NCI-H446 (cell line): Measurements from ENCODE around the gene GLUD2.
"Not testable (repeated sequence)": the region's sequence is repeated elsewhere in the genome, so short reads cannot be mapped to it uniquely, and the experiment has no call there.

Source experiments
- DNase-seq, 2 experiments: peaks; one replicate each; lab custom pipeline; 2025; lab: John Stamatoyannopoulos, UW

GLUD2 gene

DNA sequence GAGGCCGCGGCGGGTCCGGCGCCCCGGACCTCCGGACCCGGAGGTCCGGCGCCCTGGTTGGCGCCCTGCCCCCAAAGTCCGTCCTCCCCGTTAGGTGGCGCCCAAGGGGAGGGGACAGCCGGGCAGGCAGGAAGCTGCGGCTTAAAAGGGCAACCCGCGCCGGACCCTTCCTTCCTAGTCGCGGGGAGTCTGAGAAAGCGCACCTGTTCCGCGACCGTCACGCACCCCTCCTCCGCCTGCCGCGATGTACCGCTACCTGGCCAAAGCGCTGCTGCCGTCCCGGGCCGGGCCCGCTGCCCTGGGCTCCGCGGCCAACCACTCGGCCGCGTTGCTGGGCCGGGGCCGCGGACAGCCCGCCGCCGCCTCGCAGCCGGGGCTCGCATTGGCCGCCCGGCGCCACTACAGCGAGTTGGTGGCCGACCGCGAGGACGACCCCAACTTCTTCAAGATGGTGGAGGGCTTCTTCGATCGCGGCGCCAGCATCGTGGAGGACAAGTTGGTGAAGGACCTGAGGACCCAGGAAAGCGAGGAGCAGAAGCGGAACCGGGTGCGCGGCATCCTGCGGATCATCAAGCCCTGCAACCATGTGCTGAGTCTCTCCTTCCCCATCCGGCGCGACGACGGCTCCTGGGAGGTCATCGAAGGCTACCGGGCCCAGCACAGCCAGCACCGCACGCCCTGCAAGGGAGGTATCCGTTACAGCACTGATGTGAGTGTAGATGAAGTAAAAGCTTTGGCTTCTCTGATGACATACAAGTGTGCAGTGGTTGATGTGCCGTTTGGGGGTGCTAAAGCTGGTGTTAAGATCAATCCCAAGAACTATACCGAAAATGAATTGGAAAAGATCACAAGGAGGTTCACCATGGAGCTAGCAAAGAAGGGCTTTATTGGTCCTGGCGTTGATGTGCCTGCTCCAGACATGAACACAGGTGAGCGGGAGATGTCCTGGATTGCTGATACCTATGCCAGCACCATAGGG lies at the start of gene GLUD2:
GLUD2 (plus strand) TSS at position 170 of the 979 bp plus-strand sequence; CDS start at position 245, 75 bp downstream.
- not testable (repeated sequence) for DNase-seq

DNA sequence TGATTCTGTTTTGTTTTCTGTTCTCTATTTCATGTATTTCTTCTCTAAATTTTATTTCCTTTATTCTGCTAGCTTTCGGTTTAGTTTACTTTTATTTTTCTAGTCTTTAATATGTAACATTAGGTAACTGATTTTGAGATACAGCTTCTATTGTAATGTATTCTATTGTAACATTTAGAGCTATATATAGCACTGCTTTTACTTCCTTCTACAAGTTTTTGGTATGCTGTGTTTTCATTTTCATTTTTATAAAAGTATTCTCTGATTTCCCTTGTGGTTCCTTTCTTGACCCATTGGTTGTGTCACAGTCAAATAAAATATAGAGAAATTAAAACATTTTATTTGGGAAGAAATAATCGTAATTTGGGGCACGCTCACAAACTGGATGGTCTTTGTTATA lies 48.0 kb upstream of the GLUD2 start:
- DNase-seq, result no peak

DNA sequence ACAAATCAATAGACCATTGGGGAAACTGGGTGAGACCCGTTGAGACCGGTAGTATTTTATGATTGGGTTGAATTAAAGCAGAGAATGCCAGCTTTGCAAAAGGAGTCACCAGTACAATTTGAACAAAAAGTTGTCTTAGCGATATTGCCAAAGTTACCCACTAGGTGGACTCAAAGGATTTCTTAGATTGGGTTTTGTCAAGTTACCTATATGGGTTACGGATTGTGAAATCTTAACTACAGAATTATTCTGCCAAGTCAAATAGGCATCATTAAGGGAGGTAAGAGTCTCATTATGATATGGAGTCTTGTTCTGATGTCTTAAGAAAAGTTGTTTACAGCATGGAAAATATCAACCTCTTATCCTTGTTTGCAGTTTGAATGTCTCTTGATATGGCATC lies 46.8 kb upstream of the GLUD2 start:
- no peak for DNase-seq

DNA sequence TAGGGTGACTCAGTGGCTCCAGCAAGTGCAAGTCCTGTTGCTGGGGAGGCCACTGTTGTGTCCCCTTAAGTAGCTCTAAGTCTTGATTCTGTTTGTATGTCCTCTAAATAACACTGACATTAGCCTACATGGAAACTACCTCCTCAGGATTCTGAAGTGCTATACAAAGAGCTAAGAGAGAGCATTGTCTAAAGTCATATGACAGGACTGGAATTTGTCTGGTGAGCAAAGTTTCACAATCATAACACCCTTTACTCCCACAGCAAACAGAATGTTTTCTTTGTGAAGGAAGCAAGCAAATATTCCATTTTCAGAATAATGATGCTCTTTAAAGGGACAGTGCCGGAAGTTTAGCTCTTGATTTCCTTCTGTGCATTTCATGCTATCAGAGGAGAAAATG lies 38.5 kb upstream of the GLUD2 start:
- no peak for DNase-seq

DNA sequence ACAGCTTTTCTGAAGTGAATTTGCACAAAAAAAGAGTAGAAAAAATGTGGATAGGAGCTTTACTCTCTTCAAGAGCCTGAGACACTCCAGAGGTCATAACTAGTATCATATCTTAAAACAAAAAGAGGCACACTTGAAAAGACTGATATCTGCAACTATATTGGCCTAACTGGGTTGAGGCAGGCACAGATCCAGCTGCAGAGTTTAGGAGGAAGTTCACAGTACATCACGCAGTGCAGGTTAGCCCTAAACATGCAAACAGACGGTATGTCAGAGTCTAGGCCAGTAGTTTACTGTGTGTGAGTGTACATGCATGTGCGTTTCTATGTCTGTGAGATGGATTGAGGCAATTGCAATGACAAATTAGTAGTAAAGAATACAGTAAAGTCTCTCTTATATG lies 37.6 kb upstream of the GLUD2 start:
- DNase-seq, result no peak

DNA sequence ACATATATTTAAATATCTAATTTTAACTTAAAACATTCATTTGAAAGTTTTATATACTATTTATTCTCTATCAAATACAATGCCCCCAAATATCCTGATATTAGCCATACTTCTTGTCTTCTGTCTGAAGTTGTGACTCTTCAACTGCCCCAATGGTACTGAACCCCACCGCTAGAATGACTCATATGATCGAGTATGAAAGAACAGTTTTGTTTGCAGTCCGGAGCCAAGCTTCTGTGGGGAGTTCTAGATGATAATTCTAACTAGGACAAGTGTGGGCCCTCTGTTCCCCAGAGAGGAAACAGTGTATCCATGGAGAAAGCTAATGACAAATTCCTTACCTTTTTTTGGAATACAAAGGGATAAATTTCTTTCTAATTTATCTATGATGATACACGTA lies 37.2 kb upstream of the GLUD2 start:
- no peak for DNase-seq

DNA sequence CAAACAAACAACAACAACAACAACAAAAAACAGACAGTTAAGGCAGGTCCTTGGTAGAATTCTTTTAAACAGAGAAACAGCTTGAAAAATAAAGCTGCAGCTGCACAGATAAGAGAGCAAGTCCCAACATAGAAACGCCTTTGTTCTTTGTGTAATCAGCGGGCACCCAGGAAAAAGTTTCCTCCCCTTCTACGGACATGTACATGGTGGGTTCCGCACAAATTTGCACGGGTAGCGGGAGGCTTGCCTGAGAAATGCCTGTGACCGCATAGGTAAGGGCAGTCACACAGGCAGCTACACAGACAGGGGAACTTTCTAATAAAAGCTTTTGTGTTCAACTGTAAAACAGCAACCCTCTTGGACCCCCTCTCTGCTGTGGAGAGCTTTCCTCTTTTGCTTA lies 36.2 kb upstream of the GLUD2 start:
- no peak for DNase-seq

DNA sequence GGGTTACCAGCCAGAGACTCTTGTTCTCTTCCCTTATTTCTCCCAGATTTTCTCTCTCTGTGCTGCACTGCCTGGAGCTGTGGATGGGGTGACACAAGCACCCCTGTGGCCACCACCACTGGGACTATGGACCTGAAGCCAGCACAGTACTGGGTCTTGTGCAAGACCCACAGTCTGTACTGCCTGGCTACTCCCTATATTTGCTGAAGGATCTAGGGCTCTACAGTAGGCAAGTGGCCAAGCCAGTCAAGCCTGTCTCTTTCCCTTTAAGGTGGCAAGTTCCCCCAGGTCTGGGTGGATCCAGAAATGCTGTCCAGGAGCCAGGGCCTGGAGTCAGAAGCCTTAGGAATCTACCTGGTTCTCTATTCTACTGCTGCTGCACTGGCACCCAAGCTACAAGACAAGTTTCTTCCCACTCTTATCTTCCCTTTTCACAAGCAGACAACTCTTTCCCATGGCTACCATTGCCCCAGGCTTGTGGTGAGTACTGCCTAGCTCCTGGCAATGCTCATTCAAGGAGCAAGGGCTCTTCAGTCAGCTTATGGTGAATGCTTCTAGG lies 33.4 kb upstream of the GLUD2 start:
- DNase-seq, result no peak

DNA sequence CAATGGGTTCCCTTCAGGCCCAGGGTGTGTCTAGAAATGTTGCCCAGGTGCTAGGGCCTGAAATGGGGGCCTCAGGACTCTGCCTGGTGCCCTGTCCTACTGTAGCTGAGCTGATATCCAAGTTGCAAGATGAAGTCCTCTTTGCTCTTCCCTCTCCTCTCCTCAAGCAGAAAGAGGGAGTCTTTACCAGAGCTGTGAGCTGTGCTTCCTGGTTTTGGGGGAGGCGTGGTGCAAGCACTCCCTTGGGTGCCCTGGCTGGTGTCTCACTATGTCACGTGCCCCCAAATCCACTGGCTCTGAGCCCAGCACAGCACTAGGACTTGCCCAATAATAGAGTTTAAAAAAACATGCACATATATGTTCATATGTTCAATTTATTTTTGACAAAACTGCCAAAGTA lies 32.6 kb upstream of the GLUD2 start:
- DNase-seq, result no peak

DNA sequence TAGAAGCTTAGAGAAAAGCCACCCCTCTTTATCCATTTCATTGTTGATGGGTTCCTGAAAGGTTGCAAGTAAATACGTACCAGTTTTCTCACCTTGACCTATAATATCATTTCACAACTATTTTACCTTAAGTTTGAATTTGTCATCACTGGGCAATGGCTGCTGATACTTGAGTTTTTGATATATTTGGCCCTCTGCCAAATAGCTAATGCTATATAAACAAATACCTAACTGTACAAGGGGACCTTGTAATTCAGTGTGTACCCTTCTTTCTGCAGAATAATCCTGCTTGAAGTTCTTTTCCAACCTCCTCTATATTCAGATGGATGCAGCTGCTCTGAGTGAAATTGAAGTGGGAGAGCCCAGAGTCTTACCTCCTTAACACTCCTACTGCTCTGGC lies 19.0 kb upstream of the GLUD2 start:
- DNase-seq, result no peak

DNA sequence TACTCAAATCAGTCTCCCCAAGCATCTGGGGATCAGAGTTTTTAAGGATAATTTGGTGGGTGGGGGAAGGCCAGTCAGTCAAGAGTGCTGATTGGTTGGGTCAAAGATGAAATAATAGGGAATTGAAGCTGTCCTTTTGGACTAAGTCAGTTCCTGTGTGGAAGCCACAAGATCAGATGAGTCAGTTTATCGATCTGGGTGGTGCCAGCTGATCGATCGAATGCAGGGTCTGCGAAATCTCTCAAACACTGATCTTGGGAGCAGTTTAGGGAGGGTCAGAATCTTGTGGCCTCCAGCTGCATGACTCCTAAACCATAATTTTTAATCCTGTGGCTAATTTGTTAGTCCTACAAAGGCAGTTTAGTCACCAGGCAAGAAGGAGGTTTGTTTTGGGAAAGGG lies 17.3 kb upstream of the GLUD2 start:
- no peak for DNase-seq

DNA sequence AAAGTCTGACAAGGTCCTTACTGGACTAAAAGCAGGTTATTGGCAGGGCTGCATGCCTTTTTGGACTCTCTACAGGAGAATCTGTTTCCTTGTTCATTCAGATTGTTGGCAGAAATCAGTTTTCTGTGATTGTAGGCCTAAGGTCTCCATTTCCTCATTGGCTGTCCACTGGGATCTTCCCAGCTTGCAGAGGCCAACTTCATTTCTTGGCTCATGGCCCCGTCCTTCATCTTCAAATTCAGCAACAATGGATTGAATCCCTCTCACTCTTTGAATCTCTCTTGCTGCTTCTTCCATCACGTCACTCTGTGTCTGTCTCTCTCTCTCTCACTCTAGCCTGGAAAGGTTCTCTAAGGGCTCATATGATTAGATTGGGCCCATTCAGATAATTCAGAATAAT lies 14.9 kb upstream of the GLUD2 start:
- no peak for DNase-seq

DNA sequence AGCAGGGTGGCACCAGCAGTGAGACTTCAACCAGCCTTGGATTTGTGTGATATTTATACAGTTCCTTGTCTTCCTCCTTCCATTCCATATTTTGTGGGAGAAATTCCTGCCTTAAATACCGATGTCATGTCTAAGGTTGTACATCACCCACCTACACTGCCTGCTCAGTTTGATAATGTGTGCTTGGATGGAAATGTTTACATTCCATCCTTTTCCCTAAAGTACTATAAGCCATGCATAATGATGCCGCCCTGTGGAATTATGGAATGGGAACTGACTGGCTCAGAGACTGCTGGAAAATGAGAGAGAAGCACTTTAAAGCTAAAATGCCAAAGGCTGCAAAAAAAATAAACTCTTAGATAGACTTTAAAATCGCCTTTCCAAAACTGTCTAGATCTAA lies 11.3 kb upstream of the GLUD2 start:
- DNase-seq, result no peak

DNA sequence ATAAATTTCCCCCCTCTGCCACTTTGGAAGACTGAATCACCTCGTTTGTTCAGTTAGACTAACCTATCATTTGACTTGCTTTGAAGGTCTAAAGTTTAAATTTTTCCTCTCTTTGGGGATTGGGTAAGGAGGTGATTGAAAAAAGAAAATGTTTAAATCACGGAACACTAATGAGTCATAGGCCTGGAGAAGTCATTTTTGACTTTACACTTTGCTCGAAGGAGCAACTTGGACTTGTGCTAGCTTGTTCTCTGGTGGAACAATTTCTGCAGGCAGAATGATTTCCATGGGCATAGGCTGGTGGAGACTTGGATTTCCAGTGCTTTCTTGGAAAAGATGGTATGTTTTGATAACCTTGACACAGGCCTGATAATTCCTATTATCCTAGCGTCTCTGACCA lies 10.5 kb upstream of the GLUD2 start:
- DNase-seq, result no peak

DNA sequence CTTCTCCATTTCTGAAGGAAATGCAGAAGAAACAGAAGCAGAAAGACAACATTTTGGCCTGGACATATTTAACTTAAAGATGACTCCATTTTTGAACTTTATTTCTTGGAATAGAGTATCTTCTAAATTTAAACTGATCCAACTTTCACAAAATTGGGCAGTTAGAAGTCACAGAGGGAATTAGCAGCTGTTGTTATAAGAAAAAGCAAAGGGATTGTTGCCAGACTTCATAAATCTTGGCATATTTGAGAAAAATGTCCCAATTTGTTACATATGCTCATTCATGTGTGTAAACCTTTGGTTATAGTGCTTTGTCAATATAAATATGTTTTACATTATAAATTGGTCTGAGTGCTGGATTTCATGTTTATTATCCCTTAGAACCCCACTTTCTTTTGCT lies 3.4 kb downstream of the GLUD2 start:
- DNase-seq, result peak in 1 of 2 experiments; percentile 0

DNA sequence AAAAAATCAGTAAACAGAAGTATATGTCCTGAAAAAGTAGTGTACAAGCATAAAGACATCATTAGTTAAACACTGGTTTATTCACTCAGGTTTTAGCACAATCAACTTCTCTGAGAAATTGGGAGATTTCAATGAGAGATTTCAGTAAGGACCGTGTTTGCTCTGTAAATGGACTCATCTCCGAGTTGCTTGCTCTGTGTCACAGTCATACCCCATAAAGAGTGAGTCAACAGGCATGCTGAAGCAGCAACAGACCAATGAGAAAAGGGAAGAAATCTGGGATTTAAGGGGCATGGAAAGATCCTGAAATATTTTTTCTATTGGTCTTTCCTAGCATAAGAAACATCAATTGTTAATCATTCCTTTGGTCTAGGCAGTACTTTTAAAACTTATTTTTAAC lies 4.7 kb downstream of the GLUD2 start:
- no peak for DNase-seq

DNA sequence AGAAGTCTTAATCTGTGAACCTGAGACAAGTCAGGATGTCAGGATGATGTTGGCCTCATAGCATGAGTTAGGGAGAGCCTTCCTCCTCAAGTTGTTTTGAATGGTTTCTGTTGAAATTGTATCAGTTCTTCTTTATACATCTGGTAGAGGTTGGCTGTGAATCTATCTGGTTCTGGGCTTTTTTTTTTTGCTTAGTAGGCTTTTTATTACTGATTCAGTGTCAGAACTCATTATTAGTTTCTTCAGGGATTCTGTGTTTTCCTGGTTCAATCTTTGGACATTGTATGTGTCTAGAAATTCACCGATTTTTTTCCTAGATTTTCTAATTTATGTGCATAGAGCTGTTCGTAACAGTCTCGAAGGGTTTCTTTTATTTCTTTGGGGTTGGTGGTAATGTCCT lies 14.9 kb downstream of the GLUD2 start:
- no peak for DNase-seq

DNA sequence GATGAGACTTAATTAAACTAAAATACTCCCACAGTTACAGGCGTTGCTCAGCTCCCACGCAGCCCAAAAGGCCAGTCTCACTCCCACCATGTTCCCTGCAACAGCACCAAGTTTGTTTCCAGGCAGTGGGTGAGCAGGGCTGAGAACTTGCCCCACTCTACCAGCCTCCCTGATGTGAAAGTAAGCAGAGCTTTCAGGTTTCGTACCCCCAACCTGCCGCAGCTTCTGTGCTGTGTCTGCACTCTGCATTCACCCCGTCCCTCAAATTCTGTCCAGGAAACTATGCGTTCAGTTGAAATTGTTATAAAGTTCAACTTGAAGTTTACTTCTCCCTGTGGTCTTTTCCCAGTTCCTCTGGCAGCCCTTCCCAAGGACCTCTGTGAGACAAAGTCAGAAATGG lies 17.2 kb downstream of the GLUD2 start:
- DNase-seq, result no peak

DNA sequence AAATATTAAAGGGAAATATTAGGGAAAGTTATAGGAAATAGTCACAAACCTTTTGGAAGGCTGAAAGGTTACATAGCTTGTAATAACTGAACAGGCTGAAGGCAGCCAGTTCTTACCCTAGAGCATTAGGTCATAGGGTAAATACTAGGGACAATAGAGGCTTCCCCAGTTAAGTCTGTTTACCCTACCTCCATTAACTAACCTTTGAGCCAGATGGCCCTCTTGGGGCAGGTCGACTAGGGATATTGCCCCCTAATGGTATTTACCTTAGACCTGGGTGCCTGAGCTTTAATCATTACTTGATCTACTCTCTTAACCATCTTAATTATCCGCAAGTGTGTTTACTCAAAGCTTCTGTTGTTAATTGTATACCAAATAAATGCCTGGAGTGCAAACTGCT lies 36.8 kb downstream of the GLUD2 start:
- DNase-seq, result not testable (repeated sequence)

DNA sequence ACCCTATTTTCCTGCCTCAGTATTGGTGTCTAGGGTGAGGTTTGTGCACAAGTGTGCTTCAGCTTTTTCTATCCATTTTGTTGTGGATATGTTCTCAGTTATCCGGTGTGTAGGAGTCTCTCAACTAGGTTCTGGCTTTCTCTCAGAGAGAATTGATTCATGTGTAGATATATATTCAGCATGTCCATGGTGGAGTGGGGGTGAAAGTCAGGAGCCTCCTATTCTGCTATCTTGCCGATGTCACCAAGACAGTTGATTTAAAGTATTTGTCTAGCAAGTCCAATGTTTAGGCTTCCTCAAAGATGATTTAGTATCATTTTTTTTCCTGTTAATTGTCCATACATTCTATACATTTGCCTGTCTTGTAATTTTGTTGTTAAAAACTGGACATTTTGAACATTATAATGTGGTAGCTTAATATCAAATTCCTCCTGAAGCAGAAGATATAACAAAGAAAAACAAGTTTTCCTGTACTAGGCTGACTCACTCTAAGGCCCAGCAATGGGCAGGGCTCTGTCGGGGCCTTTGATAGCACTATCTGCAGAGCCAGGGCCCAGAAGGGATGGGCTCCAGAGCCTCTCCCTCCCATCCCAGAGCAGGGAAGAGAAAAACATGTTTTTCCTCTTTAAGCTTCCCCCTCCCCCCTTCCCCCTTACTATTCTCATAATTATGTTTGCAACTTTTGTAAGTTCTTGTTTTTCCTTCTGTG lies 37.6 kb downstream of the GLUD2 start:
- DNase-seq, result no peak

DNA sequence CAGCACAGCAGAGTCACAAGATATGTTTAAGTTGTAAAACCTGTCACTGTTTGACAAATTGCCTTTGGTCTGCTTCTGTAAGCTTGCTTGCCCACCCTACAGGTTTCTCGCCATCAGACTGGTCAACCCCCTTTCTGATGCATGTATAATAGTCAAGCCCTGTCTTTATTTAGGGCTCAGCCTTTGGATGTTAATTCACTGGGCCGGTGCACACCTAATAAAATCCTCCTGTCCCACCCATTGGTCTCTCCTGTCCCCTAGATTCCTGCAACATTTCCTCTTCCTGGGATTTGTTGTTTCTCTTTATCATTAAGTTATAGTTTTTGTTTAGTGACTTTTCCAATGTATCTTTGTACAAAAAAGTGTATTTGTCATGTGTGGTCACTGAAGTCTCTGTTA lies 38.2 kb downstream of the GLUD2 start:
- no peak for DNase-seq

DNA sequence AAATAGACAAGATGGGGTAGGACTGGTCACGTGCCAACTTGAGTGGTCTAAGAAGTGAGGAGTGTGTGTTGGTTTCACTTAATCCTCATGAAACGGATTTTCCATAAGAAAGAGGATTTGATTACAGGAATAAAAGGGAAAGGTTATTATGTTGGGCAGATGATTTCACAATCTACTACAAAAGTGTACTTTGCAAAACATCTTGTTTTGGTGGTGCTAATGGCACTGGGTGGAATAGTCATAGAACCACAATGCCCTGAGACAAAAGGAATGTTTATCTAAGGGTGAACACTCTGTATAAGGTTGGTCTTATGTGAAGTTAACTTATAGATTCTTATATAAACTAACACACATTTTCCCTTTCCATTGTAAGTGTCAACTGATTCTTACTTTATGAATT lies 45.6 kb downstream of the GLUD2 start:
- DNase-seq, result no peak
